GM11168 (cell line): ENCODE data around the gene BCL2A1.
"Not testable (repeated sequence)": the region's sequence is repeated elsewhere in the genome, so short reads cannot be mapped to it uniquely, and the experiment has no call there.

ENCODE experiments used
- in situ Hi-C: fragments of 300-500 bp; cut with MboI; formaldehyde crosslinking; loops from one replicate; pipeline ENCODE4 v1.12.0; 2022; ENCODE audit warnings: low sequenced_read_pairs; ENCODE audit not compliant: unreplicated experiment

Gene BCL2A1

GRCh38 chr15:79965846-79966630 lies 5.0 kb downstream of the BCL2A1 start:
- in situ Hi-C loops = no loop called here

- in situ Hi-C loops = no loop called here
Observed at GRCh38 chr15:79964232-79964805, 6.7 kb downstream of the BCL2A1 start.

- in situ Hi-C loops = not testable (repeated sequence)
Observed at GRCh38 chr15:79962921-79963320, 8.1 kb downstream of the BCL2A1 start.

GRCh38 chr15:79962178-79962577 lies 8.8 kb downstream of the BCL2A1 start:
- in situ Hi-C loops = no loop called here

- in situ Hi-C loops = no loop called here
Observed at GRCh38 chr15:79960502-79961212, 10.3 kb downstream of the BCL2A1 start.

- in situ Hi-C loops = no loop called here
Observed at GRCh38 chr15:79957741-79958140, 13.3 kb downstream of the BCL2A1 start.

GRCh38 chr15:79956354-79956939 lies 14.5 kb downstream of the BCL2A1 start:
- in situ Hi-C loops = no loop called here

GRCh38 chr15:79954661-79955060 lies 16.3 kb downstream of the BCL2A1 start:
- in situ Hi-C loops = loop anchor here (5.0 kb wide), 1 partner anchor 38 kb away; no protein-coding TSS in a partner anchor

GRCh38 chr15:79953951-79954444 lies 17.0 kb downstream of the BCL2A1 start:
- in situ Hi-C loops = loop anchor here (5.0 kb wide), 1 partner anchor 38 kb away; no protein-coding TSS in a partner anchor

GRCh38 chr15:79952329-79952728 lies 18.7 kb downstream of the BCL2A1 start:
- in situ Hi-C loops = loop anchor here (5.0 kb wide), 1 partner anchor 40 kb away; no protein-coding TSS in a partner anchor

GRCh38 chr15:79950247-79950646 lies 20.7 kb downstream of the BCL2A1 start:
- in situ Hi-C loops = loop anchor here (5.0 kb wide), 1 partner anchor 42 kb away; no protein-coding TSS in a partner anchor

- in situ Hi-C loops = no loop called here
Observed at GRCh38 chr15:79948761-79949160, 22.2 kb downstream of the BCL2A1 start.

- in situ Hi-C loops = no loop called here
Observed at GRCh38 chr15:79948095-79948695, 22.8 kb downstream of the BCL2A1 start.

- in situ Hi-C loops = no loop called here
Observed at GRCh38 chr15:79947009-79947408, 24.0 kb downstream of the BCL2A1 start.

GRCh38 chr15:79944622-79945021 lies 26.4 kb downstream of the BCL2A1 start:
- in situ Hi-C loops = no loop called here

GRCh38 chr15:79943820-79944219 lies 27.2 kb downstream of the BCL2A1 start:
- in situ Hi-C loops = no loop called here

GRCh38 chr15:79942741-79943481 lies 28.1 kb downstream of the BCL2A1 start:
- in situ Hi-C loops = no loop called here

GRCh38 chr15:79939399-79939798 lies 31.6 kb downstream of the BCL2A1 start:
- in situ Hi-C loops = no loop called here

- in situ Hi-C loops = no loop called here
Observed at GRCh38 chr15:79938143-79938542, 32.9 kb downstream of the BCL2A1 start.
